C4-2B (cell line): ENCODE measurements around the gene CA14.
"Not testable (repeated sequence)": the region's sequence is repeated elsewhere in the genome, so short reads cannot be mapped to it uniquely, and the experiment has no call there.

Source experiments
- H3K27ac ChIP-seq: fragments of 450-650 bp; 2 replicates; pipeline ENCODE4 v1.5.1; 2017
- ZFX ChIP-seq: fragments of 450-650 bp; IDR thresholded peaks from 2 replicates; pipeline ENCODE4 v1.6.1; 2017
- TF ChIP-seq, protein P1 (sequence below): fragments of 450-650 bp; conservative IDR thresholded peaks from 2 replicates; pipeline ENCODE4 v1.5.1; 2017; ENCODE audit warnings: mild to moderate bottlenecking

Gene CA14

DNA sequence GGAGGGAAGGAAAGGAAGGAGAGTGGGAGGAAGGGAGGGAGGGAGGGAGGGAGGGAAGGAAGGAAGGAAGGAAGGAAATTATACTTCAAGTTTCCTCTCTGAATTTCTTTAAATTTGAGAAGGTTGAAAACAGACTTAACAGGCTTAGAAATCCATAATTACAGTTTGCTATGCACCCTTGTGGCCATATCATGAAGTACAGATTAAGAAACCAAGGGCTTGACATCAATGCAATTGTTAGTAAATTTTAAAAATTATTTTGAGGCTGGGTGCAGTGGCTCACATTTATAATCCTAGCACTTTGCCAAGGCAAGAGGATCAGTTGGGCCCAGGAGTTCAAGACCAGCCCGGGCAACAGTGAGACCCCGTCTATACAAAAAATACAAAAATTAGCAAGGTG, 36.0 kb upstream of the CA14 start:
- no peak overlapping the region for H3K27ac ChIP-seq
- no peak for TF ChIP-seq ZFX
- TF ChIP-seq, protein P1, sequence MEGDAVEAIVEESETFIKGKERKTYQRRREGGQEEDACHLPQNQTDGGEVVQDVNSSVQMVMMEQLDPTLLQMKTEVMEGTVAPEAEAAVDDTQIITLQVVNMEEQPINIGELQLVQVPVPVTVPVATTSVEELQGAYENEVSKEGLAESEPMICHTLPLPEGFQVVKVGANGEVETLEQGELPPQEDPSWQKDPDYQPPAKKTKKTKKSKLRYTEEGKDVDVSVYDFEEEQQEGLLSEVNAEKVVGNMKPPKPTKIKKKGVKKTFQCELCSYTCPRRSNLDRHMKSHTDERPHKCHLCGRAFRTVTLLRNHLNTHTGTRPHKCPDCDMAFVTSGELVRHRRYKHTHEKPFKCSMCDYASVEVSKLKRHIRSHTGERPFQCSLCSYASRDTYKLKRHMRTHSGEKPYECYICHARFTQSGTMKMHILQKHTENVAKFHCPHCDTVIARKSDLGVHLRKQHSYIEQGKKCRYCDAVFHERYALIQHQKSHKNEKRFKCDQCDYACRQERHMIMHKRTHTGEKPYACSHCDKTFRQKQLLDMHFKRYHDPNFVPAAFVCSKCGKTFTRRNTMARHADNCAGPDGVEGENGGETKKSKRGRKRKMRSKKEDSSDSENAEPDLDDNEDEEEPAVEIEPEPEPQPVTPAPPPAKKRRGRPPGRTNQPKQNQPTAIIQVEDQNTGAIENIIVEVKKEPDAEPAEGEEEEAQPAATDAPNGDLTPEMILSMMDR = peak; percentile 58

DNA sequence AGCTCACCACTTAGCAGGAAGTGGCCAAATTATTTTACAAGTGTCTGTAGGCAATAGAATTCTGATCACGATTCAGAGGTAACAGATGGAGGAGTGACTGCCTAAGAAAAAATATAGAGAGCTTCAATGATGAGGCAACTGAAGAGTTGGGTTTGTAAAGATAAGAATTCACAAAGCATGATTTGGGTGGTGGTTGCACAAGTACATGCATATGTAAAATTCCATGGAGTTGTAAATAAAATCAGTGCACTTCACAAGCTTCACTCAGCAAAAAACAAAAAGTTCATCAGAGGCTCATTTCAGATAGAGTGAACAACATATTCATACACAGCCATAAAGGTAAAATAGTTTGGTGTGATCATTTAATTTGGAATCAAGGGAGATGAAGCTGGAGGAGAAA, 32.6 kb upstream of the CA14 start:
- TF ChIP-seq ZFX = no peak
- TF ChIP-seq, protein P1 = no peak
- H3K27ac ChIP-seq = no peak overlapping the region

DNA sequence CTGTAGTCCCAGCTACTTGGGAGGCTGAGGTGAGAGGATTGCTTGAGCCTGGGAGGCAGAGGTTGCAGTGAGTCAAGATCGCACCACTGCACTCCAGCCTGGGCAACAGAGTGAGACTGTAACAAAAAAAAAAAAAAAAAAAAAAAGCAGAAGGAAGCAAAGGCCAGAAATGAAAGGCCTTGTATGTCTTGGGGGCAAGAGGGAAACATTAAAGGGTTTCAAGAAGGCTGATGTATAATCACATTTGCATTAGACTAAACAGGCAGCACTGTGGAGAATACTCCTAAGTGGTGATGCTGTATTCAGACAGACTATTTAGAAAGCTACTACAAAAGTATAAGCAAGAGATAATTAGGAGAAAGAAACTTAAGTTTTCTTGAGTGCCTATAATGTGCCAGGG, 32.0 kb upstream of the CA14 start:
- H3K27ac ChIP-seq = no peak overlapping the region
- no peak for TF ChIP-seq ZFX
- TF ChIP-seq, protein P1 = no peak

DNA sequence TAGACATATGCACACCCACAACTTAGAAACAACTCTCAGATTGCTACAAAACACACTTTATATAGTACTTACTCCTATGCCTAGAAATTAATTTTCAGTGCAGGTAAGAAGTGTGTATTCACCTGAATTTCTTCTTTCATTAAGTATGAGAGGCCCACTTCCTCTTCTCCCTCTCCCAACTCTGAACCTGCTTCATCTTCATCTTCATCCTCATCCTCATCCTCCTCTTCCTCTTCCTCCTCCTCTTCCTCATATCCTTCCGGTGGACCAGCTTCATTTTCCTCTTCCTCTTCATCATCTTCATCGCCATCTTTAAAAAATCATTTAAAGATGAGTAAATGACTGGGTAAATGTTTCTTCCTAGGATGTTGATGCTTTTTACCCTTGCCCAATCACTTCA, 31.1 kb upstream of the CA14 start:
- no peak overlapping the region for H3K27ac ChIP-seq
- TF ChIP-seq ZFX = no peak
- TF ChIP-seq, protein P1 = no peak

DNA sequence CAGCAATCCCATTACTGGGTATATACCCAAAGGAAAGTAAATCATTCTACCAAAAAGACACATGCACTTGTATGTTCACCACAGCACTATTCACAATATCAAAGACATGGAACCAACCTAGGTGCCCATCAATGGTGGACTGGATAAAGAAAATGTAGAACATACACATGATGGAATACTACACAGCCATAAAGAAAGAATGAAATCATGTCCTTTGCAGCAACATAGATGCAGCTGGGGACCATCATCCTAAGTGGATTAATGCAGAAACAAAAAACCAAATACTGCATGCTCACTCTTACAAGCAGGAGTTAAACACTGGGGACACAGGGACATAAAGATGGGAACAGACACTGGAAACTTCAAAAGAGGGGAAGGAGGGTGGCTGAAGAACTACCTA, 30.3 kb upstream of the CA14 start:
- TF ChIP-seq ZFX = no peak
- TF ChIP-seq, protein P1 = no peak
- H3K27ac ChIP-seq = no peak overlapping the region

DNA sequence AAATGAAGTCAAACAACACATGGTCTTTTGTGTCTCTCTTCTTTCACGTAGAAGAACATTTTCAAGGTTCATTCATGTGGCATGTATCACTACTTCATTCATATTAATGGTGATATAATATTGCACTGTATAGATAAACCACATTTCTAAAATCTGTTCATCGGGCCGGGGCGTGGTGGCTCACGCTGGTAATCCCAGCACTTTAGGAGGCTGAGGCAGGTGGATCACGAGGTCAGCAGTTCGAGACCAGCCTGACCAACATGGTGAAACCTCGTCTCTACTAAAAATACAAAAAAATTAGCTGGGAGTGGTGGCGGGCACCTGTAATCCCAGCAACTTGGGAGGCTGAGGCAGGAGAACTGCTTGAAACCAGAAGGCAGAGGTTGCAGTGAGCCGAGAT, 29.3 kb upstream of the CA14 start:
- not testable (repeated sequence) for H3K27ac ChIP-seq

DNA sequence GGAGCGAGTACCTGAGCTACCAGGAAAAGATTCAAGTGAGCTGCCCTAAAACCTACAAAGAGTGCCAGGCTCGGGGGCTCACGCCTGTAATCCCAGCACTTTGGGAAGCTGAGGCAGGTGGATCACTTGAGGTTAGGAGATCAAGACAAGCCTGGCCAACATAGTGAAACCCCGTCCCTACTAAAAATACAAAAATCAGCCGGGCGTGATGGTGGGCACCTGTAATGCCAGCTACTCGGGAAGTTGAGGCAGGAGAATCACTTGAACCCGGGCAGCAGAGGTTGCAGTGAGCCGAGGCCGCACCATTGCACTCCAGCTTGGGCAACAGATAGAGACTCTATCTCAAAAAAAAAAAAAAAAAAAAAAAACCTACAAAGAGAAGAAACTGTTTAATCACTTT, 24.7 kb upstream of the CA14 start:
- H3K27ac ChIP-seq = not testable (repeated sequence)

DNA sequence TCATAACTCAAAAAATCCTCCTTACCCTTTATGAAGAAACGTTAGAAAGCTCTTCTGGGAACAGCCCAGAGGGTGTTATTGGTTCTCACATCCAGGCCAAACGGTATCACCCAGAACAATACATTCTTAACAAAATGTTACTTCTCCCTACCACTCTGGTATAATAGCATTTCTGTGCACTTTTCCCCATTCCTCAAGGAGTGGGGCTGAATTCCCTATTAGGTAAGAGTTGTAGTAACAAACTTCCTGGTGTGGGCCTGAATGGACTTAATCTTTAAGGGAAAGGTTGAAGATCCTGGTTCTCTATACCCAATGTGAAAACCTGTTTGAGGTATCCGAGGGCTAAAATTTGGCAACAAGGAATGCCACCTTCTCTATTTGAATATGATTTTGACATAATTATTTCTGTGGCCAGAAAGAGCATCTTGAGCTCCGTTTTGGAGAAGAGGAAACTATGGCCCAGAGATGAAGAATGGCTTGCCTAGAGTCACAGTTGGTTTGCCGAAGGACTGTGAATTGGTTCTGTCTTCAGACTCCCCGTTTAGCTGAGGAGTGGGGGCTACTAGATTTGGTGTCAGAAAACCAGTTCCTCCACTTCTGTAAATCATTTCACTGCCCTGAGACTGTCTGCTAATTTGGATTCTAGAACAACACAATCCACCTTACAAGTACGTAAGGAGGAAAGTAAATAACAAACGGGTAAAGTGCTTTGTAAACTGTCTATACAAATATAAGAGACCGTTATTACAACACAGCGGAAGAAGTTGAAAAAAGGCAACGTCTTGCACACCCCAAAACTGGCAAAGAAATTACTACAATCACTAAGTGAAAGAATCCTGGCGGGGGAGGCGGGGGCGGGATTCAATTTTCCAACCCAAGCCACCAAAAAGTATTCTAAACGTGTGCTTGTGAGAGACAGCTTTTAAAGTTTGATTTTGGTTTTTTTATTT, 23.9 kb upstream of the CA14 start:
- no peak overlapping the region for H3K27ac ChIP-seq
- TF ChIP-seq, protein P1 = no peak
- no peak for TF ChIP-seq ZFX
